ENCODE measurements around the gene ZNF485.

DNA sequence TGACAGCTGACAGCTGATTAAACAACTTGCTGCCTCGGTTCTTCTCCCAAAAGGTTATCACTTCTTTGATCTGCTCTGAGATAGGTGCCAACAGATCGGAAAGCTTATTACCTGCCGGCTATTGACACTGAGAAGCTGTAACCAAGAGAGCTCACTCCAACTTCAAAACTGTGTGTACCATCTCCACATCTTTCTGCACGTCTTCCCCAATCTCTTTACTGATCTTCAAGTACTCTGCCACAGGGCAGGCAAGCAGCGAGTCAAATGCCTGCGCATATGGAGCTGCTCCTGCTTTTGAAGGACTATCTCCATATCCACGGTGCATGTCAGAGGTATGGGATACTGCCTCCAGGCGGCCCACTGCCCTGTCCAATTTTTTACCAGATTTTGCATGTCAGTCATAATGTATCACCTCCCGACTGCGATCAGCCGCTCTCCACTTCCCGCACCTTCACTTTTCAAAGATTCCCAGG is 352 bp upstream of the ZNF485 start:
- TF ChIP-seq, protein P1, sequence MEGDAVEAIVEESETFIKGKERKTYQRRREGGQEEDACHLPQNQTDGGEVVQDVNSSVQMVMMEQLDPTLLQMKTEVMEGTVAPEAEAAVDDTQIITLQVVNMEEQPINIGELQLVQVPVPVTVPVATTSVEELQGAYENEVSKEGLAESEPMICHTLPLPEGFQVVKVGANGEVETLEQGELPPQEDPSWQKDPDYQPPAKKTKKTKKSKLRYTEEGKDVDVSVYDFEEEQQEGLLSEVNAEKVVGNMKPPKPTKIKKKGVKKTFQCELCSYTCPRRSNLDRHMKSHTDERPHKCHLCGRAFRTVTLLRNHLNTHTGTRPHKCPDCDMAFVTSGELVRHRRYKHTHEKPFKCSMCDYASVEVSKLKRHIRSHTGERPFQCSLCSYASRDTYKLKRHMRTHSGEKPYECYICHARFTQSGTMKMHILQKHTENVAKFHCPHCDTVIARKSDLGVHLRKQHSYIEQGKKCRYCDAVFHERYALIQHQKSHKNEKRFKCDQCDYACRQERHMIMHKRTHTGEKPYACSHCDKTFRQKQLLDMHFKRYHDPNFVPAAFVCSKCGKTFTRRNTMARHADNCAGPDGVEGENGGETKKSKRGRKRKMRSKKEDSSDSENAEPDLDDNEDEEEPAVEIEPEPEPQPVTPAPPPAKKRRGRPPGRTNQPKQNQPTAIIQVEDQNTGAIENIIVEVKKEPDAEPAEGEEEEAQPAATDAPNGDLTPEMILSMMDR (IDR thresholded peaks at IDR 0.05) = no peak
- no peak for TF ChIP-seq POLR2A (IDR thresholded peaks at IDR 0.05)

Data from esophagus squamous epithelium (tissue), 4 donors.